ENCODE data around the gene ARHGEF17. TPM values are rescaled to one million over a fixed set of nuclear protein-coding genes. Genes with fewer than 3 reads are reported as not detected.

Gene ARHGEF17
- total and polyA plus RNA-seq, 2 donors (not counting 1 experiment from before 2014, with no cell fraction given), result 42.8 to 43.1 TPM

DNA sequence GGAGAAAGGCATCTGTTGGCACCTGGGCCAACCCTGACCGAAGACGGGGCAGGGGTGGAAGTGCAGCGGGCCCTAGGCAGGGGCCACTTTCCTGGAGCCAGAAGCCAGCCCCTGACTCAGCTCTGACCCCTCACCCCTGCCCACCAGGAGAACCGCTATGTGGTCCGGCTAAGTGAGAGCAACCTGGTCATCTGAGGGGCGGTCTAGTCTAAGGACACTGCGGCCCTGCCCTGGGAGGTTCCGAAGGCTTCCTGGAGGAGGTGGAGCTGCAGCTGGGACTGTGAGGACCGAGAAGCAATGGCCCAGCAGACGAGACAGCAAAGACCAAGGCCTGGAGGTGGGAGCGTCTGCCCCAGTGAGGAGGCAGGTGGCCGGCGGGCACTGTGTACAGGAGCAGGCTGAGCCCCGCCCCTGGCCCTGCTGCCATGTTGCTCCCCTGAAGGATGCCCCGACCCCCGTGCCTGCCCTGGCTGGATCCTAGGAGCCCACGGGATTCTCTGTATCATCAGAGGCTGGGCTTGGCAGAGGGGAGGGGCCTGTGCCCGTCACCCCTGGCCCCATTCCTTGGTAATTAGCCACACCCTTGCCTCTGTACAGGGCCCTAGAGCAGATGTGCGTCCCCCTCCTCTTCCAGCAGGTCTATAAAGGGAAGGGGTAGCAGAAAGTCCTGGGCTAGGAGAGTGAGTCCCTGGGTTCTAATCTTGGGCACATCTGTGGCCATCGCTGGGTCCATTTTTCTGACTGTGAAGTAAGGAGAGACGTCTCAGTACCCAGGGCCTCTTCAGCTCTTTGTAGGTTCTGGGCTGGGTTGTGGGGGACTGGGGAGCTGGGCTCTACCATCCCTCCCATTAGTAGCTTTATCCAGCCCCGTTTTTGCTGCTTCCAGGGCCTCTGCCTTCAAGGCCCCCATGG, 87.5 kb downstream of the ARHGEF17 start:
- no peak overlapping the region for H2AFZ ChIP-seq (ENCODE audit: low read length)
- H3K4me2 ChIP-seq (ENCODE audit: extremely low read depth, insufficient read depth, low read length), result no peak overlapping the region
- H3K4me3 ChIP-seq (replicated peaks in 1 of 4; ENCODE audit: control extremely low read depth in 1 of 4, insufficient read depth in 1 of 4, low read depth in 3 of 4, low read length in 4 of 4), result no peak overlapping the region
- H3K79me2 ChIP-seq (ENCODE audit: control insufficient read depth, insufficient read depth, low read length), result no peaks in the 10 kb centered on the region
- H4K20me1 ChIP-seq (ENCODE audit: control insufficient read depth, extremely low read depth, insufficient read depth, low read length), result no peaks in the 10 kb centered on the region
- no peak for DNase-seq (ENCODE audit: low read depth in 2 of 2)
- no peak overlapping the region for H3K9ac ChIP-seq (ENCODE audit: insufficient read depth, low read length)
- TF ChIP-seq EZH2 (IDR thresholded peaks at IDR 0.05; ENCODE audit: low read length, missing control alignments), result no peak
- TF ChIP-seq CTCF (conservative IDR thresholded peaks at IDR 0.05 in 1 of 2, IDR thresholded peaks at IDR 0.05 in 1 of 2; ENCODE audit: low read depth in 1 of 2, low read length in 2 of 2), result no peak
- H3K4me1 ChIP-seq (ENCODE audit: control insufficient read depth, extremely low read depth, insufficient read depth, low read length), result no peaks in the 10 kb centered on the region
- H3K27ac ChIP-seq (ENCODE audit: insufficient read depth, low read length), result no peak overlapping the region
- H3K36me3 ChIP-seq (ENCODE audit: control insufficient read depth, insufficient read depth, low read length), result peaks cover 3% of the 10 kb centered on the region
- H3K27me3 ChIP-seq (ENCODE audit: control insufficient read depth, insufficient read depth, low read length), result no peaks in the 10 kb centered on the region
- no peaks in the 10 kb centered on the region for H3K9me3 ChIP-seq (ENCODE audit: control insufficient read depth, insufficient read depth, low read depth, low read length)

- TF ChIP-seq CTCF (conservative IDR thresholded peaks at IDR 0.05 in 1 of 2, IDR thresholded peaks at IDR 0.05 in 1 of 2; ENCODE audit: low read depth in 1 of 2, low read length in 2 of 2), result no peak
- no peak for TF ChIP-seq EZH2 (IDR thresholded peaks at IDR 0.05; ENCODE audit: low read length, missing control alignments)
- H3K4me2 ChIP-seq (ENCODE audit: extremely low read depth, insufficient read depth, low read length), result no peak overlapping the region
- no peaks in the 10 kb centered on the region for H3K9me3 ChIP-seq (ENCODE audit: control insufficient read depth, insufficient read depth, low read depth, low read length)
- DNase-seq (ENCODE audit: low read depth in 2 of 2), result no peak
- no peak overlapping the region for H3K27ac ChIP-seq (ENCODE audit: insufficient read depth, low read length)
- no peak overlapping the region for H3K4me3 ChIP-seq (replicated peaks in 1 of 4; ENCODE audit: control extremely low read depth in 1 of 4, insufficient read depth in 1 of 4, low read depth in 3 of 4, low read length in 4 of 4)
- no peaks in the 10 kb centered on the region for H3K4me1 ChIP-seq (ENCODE audit: control insufficient read depth, extremely low read depth, insufficient read depth, low read length)
- H3K9ac ChIP-seq (ENCODE audit: insufficient read depth, low read length), result no peak overlapping the region
- no peaks in the 10 kb centered on the region for H3K27me3 ChIP-seq (ENCODE audit: control insufficient read depth, insufficient read depth, low read length)
- H2AFZ ChIP-seq (ENCODE audit: low read length), result no peak overlapping the region
- H4K20me1 ChIP-seq (ENCODE audit: control insufficient read depth, extremely low read depth, insufficient read depth, low read length), result no peaks in the 10 kb centered on the region
- H3K36me3 ChIP-seq (ENCODE audit: control insufficient read depth, insufficient read depth, low read length), result peaks cover 6% of the 10 kb centered on the region
- no peaks in the 10 kb centered on the region for H3K79me2 ChIP-seq (ENCODE audit: control insufficient read depth, insufficient read depth, low read length)
These were observed 88.3 kb downstream of the ARHGEF17 start for GRCh38 chr11:73396251-73396930.

- Histone ChIP-seq H3K79me2 (ENCODE audit: control insufficient read depth, insufficient read depth, low read length) (no peaks in the 10 kb centered on the region), H3K9me3 (ENCODE audit: control insufficient read depth, insufficient read depth, low read depth, low read length) (no peaks in the 10 kb centered on the region)
These were observed 88.9 kb downstream of the ARHGEF17 start for GRCh38 chr11:73396985-73397384.

More at GRCh38 chr11:73396985-73397384, 88.9 kb downstream of the ARHGEF17 start:
- Histone ChIP-seq H3K9ac (ENCODE audit: insufficient read depth, low read length) (no peak overlapping the region), H3K27ac (ENCODE audit: insufficient read depth, low read length) (no peak overlapping the region), H3K27me3 (ENCODE audit: control insufficient read depth, insufficient read depth, low read length) (no peaks in the 10 kb centered on the region), H3K4me2 (ENCODE audit: extremely low read depth, insufficient read depth, low read length) (no peak overlapping the region), H3K4me3 (replicated peaks in 1 of 4; ENCODE audit: control extremely low read depth in 1 of 4, insufficient read depth in 1 of 4, low read depth in 3 of 4, low read length in 4 of 4) (no peak overlapping the region), H2AFZ (ENCODE audit: low read length) (no peak overlapping the region), H4K20me1 (ENCODE audit: control insufficient read depth, extremely low read depth, insufficient read depth, low read length) (no peaks in the 10 kb centered on the region), H3K4me1 (ENCODE audit: control insufficient read depth, extremely low read depth, insufficient read depth, low read length) (no peaks in the 10 kb centered on the region), H3K36me3 (ENCODE audit: control insufficient read depth, insufficient read depth, low read length) (peaks cover 6% of the 10 kb centered on the region)
- TF ChIP-seq EZH2 (IDR thresholded peaks at IDR 0.05; ENCODE audit: low read length, missing control alignments), result no peak
- no peak for TF ChIP-seq CTCF (conservative IDR thresholded peaks at IDR 0.05 in 1 of 2, IDR thresholded peaks at IDR 0.05 in 1 of 2; ENCODE audit: low read depth in 1 of 2, low read length in 2 of 2)
- no peak for DNase-seq (ENCODE audit: low read depth in 2 of 2)
